Smooth muscle cell of bladder (primary cell): ENCODE results near the gene ENAM. TPM values are rescaled to one million over a fixed set of nuclear protein-coding genes. Genes with fewer than 3 reads are reported as not detected.

ENCODE experiments used
- total RNA-seq: library from RNA; depleted of rRNA; stranded (reverse); fragments of >200 nt; gene quantifications from 2 replicates; pipeline ENCODE4 v1.2.3, GENCODE V29; 2014

Gene ENAM
- total RNA-seq = not detected in 2 replicates

GRCh38 chr4:70628444-70628843 lies at the start of gene ENAM:
ENAM (plus strand) TSS chr4:70628744; CDS start chr4:70629501, 757 bp downstream.

DNA sequence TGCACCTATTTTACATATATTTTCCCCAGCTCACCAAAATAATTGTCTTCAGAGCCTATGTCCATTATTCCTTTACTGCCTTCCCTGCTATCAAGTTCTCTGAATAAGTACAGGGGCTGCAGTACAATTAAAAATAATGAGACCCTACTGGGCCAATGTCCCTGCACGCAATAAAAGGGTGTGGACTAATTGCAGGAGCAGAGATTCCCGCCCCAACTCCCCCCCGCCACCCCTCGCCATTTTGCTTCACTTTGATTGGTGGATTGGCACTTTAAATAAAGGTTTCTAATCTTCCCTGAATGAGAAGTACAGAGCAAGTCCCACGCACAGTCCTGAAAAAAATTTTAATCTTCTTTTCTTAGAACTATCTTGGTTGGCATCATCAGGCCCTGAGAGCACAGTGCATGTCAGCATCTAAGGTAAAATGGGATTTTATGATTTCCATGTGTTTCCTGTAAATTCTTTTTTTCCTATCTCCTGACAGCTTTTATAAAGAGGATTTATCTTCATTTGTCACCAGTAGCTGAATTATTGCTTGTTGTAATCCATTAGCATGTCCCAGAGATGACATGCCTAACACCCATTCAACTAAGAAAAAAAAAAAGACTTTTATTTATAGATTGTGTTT lies 36.5 kb upstream of the ENAM start, which contains the start of gene AMBN:
AMBN (plus strand) TSS at position 302 of the 628 bp plus-strand sequence; CDS start at position 405, 103 bp downstream.

GRCh38 chr4:70666369-70666768 lies 37.8 kb downstream of the ENAM start, which contains the start of gene JCHAIN:
JCHAIN (minus strand) TSS chr4:70666508; CDS start chr4:70666490, 18 bp downstream.

GRCh38 chr4:70687821-70688794 lies 59.6 kb downstream of the ENAM start, which contains the start of gene UTP3:
UTP3 (plus strand) TSS chr4:70688532; CDS start chr4:70688678, 146 bp downstream.

Other genes starting within 250 kb of the ENAM start
- gene SMR3B, start 245.6 kb upstream of the ENAM start, total RNA-seq = not detected in 2 replicates
- not detected in 2 replicates for gene OPRPN, start 230.8 kb upstream of the ENAM start, total RNA-seq
- gene MUC7, start 156.5 kb upstream of the ENAM start, total RNA-seq = not detected in 2 replicates
- not detected in 2 replicates for gene AMTN, start 110.2 kb upstream of the ENAM start, total RNA-seq
- gene AMBN, start 36.5 kb upstream of the ENAM start, total RNA-seq = not detected in 2 replicates
- gene JCHAIN, start 37.8 kb downstream of the ENAM start, total RNA-seq = 1.7 and 6.7 TPM in 2 replicates
- 15.4 and 22.6 TPM in 2 replicates for gene UTP3, start 59.8 kb downstream of the ENAM start, total RNA-seq
- 71.4 and 86.5 TPM in 2 replicates for gene RUFY3, start 93.2 kb downstream of the ENAM start, total RNA-seq
- 68.6 and 78.3 TPM in 2 replicates for gene GRSF1, start 211.1 kb downstream of the ENAM start, total RNA-seq